K562 (cell line): ENCODE results near the gene FTSJ1. TPM values are rescaled to one million over a fixed set of nuclear protein-coding genes. Genes with fewer than 3 reads are reported as not detected.

Source experiments
- CHCHD3 ChIP-seq: fragments of 250-450 bp; sonication (Bioruptor Pico); IDR thresholded peaks from 2 replicates; pipeline ENCODE4 v2.1.2; 2022; ENCODE audit warnings: mild to moderate bottlenecking
- ESRRA ChIP-seq: fragments of 450-650 bp; IDR thresholded peaks from 2 replicates; pipeline ENCODE4 v1.6.1; 2014; ENCODE audit warnings: low read depth, mild to moderate bottlenecking, moderate library complexity, borderline replicate concordance
- GATAD2B ChIP-seq: fragments of 450-650 bp; IDR thresholded peaks from 2 replicates; pipeline ENCODE4 v1.6.1; 2017; ENCODE audit warnings: mild to moderate bottlenecking, borderline replicate concordance
- HDAC1 ChIP-seq, 2 experiments: fragments of 450-650 bp; IDR thresholded peaks; 2 replicates each; pipeline ENCODE4 v1.6.1; 2016 to 2017; ENCODE audit warnings: inconsistent platforms in 1 of 2, mild to moderate bottlenecking in 1 of 2, moderate library complexity in 1 of 2
- MAZ ChIP-seq, 2 experiments: fragments of 450-650 bp in 1 of 2; sonication (generic) in 1 of 2; formaldehyde crosslinking; IDR thresholded peaks in 1 of 2; conservative IDR thresholded peaks in 1 of 2; 2 replicates each; pipeline versions ENCODE4 v1.4.0 to v1.5.0; 2020; ENCODE audit warnings: mild to moderate bottlenecking in 1 of 2, missing genetic modification reagents in 1 of 2
- MYBL2 ChIP-seq, 2 experiments: fragments of 450-650 bp in 1 of 2; sonication (generic) in 1 of 2; formaldehyde crosslinking in 1 of 2; IDR thresholded peaks; 2 replicates each; pipeline versions ENCODE4 v1.6.1 to v1.8.1; 2017 to 2022; ENCODE audit warnings: borderline replicate concordance in 1 of 2, inconsistent platforms in 1 of 2, low read depth in 1 of 2, mild to moderate bottlenecking in 1 of 2, missing genetic modification reagents in 1 of 2, moderate library complexity in 1 of 2
- NR3C1 ChIP-seq: sonication (generic); formaldehyde crosslinking; IDR thresholded peaks from 2 replicates; pipeline ENCODE4 v1.8.1; 2022; ENCODE audit warnings: missing genetic modification reagents
- TSHZ1 ChIP-seq: fragments of 250-450 bp; sonication (Bioruptor Pico); IDR thresholded peaks from 2 replicates; pipeline ENCODE4 v1.4.0; 2020; ENCODE audit warnings: mild to moderate bottlenecking, moderate library complexity
- ZBTB9 ChIP-seq: fragments of 450-650 bp; formaldehyde crosslinking; IDR thresholded peaks from 2 replicates; pipeline ENCODE4 v1.4.0; 2020; ENCODE audit warnings: mild to moderate bottlenecking, moderate library complexity
- ZEB2 ChIP-seq: fragments of 450-650 bp; IDR thresholded peaks from 2 replicates; pipeline ENCODE4 v1.6.1; 2016
- ZFP91 ChIP-seq: sonication (generic); formaldehyde crosslinking; IDR thresholded peaks from 2 replicates; pipeline ENCODE4 v1.8.0; 2022; ENCODE audit warnings: mild to moderate bottlenecking, missing genetic modification reagents
- ZNF263 ChIP-seq: sonication (generic); formaldehyde crosslinking; IDR thresholded peaks from 2 replicates; pipeline ENCODE4 v1.8.0; 2022; ENCODE audit warnings: mild to moderate bottlenecking, missing genetic modification reagents, borderline replicate concordance
- ZNF766 ChIP-seq: fragments of 200-800 bp; sonication (Bioruptor generic); conservative IDR thresholded peaks from 2 replicates; pipeline ENCODE4 v1.6.1; 2016; ENCODE audit warnings: missing genetic modification characterization, missing compliant biosample characterization
- polyA plus RNA-seq, 8 experiments: library from polyadenylated mRNA; depleted of rRNA in 4 of 8; stranded (reverse) in 5 of 8; unstranded in 3 of 8; fragments of >200 nt; fragmentation: Nextera tagmentation in 2 of 8; fragmentation: Illumina TruSeq in 1 of 8; extraction: Ambion mirVana in 2 of 8; extraction: Trizol in 1 of 8; gene quantifications; 2 replicates each; pipeline versions ENCODE4 v1.2.1 to v1.2.3, GENCODE V29; 2011 to 2014; ENCODE audit warnings: inconsistent platforms in 1 of 8, missing spikeins in 1 of 8
- total RNA-seq, 7 experiments: library from RNA; depleted of rRNA in 6 of 7; stranded (reverse); fragments of >200 nt in 6 of 7; fragmentation: Illumina TruSeq in 2 of 7; extraction: Trizol in 2 of 7; gene quantifications; 2 replicates each; pipeline versions ENCODE4 v1.2.1 to v1.2.3, GENCODE V29; 2011 to 2021; ENCODE audit warnings: low replicate concordance in 1 of 7

The FTSJ1 gene
- total and polyA plus RNA-seq, 9 of the 15 experiments (the other 6 are each of a cell fraction or from before 2014, with no cell fraction given): 12.2 to 95.6 (median 71.6) TPM

- TF ChIP-seq NR3C1 (CRISPR knock-in tag) (no peak), CHCHD3 (CRISPR knock-in tag) (no peak), ZNF263 (CRISPR knock-in tag) (0 out of 2 replicates have a peak, but pooled peaks have one; percentile 20), MYBL2 (IDR thresholded peaks at IDR 0.05; ENCODE audit: low read depth) (no peak), MYBL2 (CRISPR knock-in tag; IDR thresholded peaks at IDR 0.05; ENCODE audit: borderline replicate concordance) (no peak), HDAC1 (IDR thresholded peaks at IDR 0.05) (peak in 1 of 2 experiments; percentile 48; a peak in 1 of 4 replicates), ZNF766 (CRISPR knock-in tag) (no peak), GATAD2B (no peak), ZBTB9 (CRISPR knock-in tag) (no peak), ESRRA (no peak; the same call in none of the 2 replicates), ZEB2 (0 out of 2 replicates have a peak, but pooled peaks have one; percentile 36), ZFP91 (CRISPR knock-in tag) (peak; percentile 93), TSHZ1 (no peak), MAZ (CRISPR knock-in tag; conservative IDR thresholded peaks at IDR 0.05 in 1 of 2, IDR thresholded peaks at IDR 0.05 in 1 of 2) (no peak)
Observed at GRCh38 chrX:48508400-48509244, 32.6 kb downstream of the FTSJ1 start, which contains the start of gene PORCN (continued).
